K562 (cell line): ENCODE measurements around the gene ANKRD10.

Experiments
- BRF1 ChIP-seq: IDR thresholded peaks from 3 replicates; pipeline ENCODE4 v1.6.1; 2011; ENCODE audit warnings: borderline replicate concordance, mild to moderate bottlenecking; ENCODE audit not compliant: insufficient read length; ENCODE audit errors: extremely low read depth
- CHD2 ChIP-seq: IDR thresholded peaks from 2 replicates; pipeline ENCODE4 v1.6.1; 2011; ENCODE audit warnings: low read depth, low read length
- POLR2A ChIP-seq: fragments of 450-650 bp; conservative IDR thresholded peaks from 2 replicates; pipeline ENCODE4 v1.6.1; 2016
- RFX5 ChIP-seq: IDR thresholded peaks from 2 replicates; pipeline ENCODE4 v1.6.1; 2011; ENCODE audit warnings: low read depth, mild to moderate bottlenecking, improper control_type of control experiment, low read length
- ZNF12 ChIP-seq: sonication (generic); formaldehyde crosslinking; IDR thresholded peaks from 2 replicates; pipeline ENCODE4 v1.4.0; 2020; ENCODE audit warnings: mild to moderate bottlenecking, missing genetic modification reagents
- TF ChIP-seq, protein P1 (sequence below), 3 experiments: IDR thresholded peaks in 2 of 3; conservative IDR thresholded peaks in 1 of 3; 2 replicates each; pipeline ENCODE4 v1.5.1; 2011 to 2012; ENCODE audit warnings: low read length in 3 of 3, mild to moderate bottlenecking in 3 of 3, control low read depth in 2 of 3, improper control_type of control experiment in 1 of 3, inconsistent platforms in 1 of 3, low read depth in 1 of 3, mixed read lengths in 1 of 3, moderate library complexity in 1 of 3; ENCODE audit not compliant: insufficient read depth in 2 of 3

DNA sequence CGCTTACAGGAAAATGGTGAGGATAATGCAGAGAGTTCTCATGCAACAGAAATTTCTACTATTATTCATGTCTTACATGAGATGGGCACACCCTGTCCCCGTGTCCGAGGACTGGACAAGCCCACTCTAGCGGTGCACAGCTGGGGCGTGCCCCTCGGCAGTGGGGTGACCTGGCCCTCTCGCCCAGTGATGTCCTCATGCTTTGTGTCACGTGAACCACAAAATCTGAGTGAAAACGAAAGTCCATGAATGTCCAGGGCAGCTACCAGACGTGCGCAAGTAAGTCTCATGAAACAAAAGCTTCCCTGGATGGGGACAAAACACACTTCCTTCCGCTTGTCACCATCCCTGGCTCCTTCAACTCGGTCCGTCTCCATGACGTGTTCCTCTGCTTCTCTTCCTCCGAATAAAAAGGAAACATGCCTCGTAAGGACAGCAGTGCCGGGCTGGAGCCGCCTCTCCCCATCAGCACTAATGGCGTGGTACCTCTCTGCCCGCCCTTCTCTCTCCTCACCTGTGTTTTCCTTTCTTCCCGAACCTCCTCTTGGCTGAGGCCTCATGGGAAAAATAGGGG, 45.6 kb downstream of the ANKRD10 start:
- TF ChIP-seq POLR2A (no peak), CHD2 (no peak), ZNF12 (CRISPR knock-in tag) (no peak), RFX5 (no peak), BRF1 (no peak)
- TF ChIP-seq, protein P1, sequence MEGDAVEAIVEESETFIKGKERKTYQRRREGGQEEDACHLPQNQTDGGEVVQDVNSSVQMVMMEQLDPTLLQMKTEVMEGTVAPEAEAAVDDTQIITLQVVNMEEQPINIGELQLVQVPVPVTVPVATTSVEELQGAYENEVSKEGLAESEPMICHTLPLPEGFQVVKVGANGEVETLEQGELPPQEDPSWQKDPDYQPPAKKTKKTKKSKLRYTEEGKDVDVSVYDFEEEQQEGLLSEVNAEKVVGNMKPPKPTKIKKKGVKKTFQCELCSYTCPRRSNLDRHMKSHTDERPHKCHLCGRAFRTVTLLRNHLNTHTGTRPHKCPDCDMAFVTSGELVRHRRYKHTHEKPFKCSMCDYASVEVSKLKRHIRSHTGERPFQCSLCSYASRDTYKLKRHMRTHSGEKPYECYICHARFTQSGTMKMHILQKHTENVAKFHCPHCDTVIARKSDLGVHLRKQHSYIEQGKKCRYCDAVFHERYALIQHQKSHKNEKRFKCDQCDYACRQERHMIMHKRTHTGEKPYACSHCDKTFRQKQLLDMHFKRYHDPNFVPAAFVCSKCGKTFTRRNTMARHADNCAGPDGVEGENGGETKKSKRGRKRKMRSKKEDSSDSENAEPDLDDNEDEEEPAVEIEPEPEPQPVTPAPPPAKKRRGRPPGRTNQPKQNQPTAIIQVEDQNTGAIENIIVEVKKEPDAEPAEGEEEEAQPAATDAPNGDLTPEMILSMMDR (IDR thresholded peaks at IDR 0.05 in 2 of 3, conservative IDR thresholded peaks at IDR 0.05 in 1 of 3; ENCODE audit: insufficient read depth in 2 of 3, low read depth in 1 of 3, low read length in 3 of 3), result no peak
